Mucosa of descending colon (tissue), 3 donors: Measurements from ENCODE around the gene GGT5. TPM values are rescaled to one million over a fixed set of nuclear protein-coding genes. Genes with fewer than 3 reads are reported as not detected.
"Not testable (repeated sequence)": the region's sequence is repeated elsewhere in the genome, so short reads cannot be mapped to it uniquely, and the experiment has no call there.

ENCODE experiments used
- ATAC-seq: fragments of 200-7000 bp; cut with Tn5 transposase; one replicate; pipeline ENCODE4 v1.9.1; 2020; ENCODE audit warnings: mild to moderate bottlenecking, moderate library complexity
- DNase-seq, 3 donors: peaks; one replicate each; pipeline ENCODE4 v3.0.0-alpha.2; 2020
- H3K36me3 ChIP-seq: fragments of 200-600 bp; one replicate; pipeline ENCODE4 v1.8.0; 2021; ENCODE audit warnings: low read depth, mild to moderate bottlenecking
- H3K4me1 ChIP-seq: fragments of 200-600 bp; one replicate; pipeline ENCODE4 v1.8.0; 2021; ENCODE audit warnings: low read depth, mild to moderate bottlenecking
- H3K4me3 ChIP-seq: fragments of 200-600 bp; one replicate; pipeline ENCODE4 v1.8.0; 2021; ENCODE audit warnings: mild to moderate bottlenecking
- H3K9me3 ChIP-seq: fragments of 200-600 bp; one replicate; pipeline ENCODE4 v1.8.0; 2021; ENCODE audit warnings: mild to moderate bottlenecking
- intact Hi-C, 2 donors: fragments of 100-400 bp; cut with DNase I in 1 of 2; cut with micrococcal nuclease in 1 of 2; formaldehyde crosslinking; loops; one replicate each; pipeline versions ENCODE4 v1.11.0 to v1.11.1; 2022; cut with DNase I, micrococcal nuclease
- total RNA-seq, 3 donors: library from RNA; stranded (reverse); fragmentation: NEBNext Ultra II Directional in 2 of 3; extraction: Animal tissue kit (Norgen Biotek cat#: 25700) in 2 of 3; gene quantifications; one replicate each; pipeline versions ENCODE4 v1.2.1 to v1.2.4, GENCODE V29; 2021 to 2023
- TF ChIP-seq, protein P1 (sequence below): fragments of 200-600 bp; IDR thresholded peaks from one replicate; pipeline ENCODE4 v1.8.0; 2022; ENCODE audit warnings: antibody characterized with exemption, mild to moderate bottlenecking
- donor health status: DM: no; HTN: no; CAD: no; lungs with moderate emphysema.
- donor health status: DM: no; HTN: no; CAD: no.
- donor health status: DM: no; HTN: yes; CAD: no.

The GGT5 gene
- total RNA-seq, 3 donors from 2014 or later: 2.3 to 14.7 (median 6.6) TPM

DNA sequence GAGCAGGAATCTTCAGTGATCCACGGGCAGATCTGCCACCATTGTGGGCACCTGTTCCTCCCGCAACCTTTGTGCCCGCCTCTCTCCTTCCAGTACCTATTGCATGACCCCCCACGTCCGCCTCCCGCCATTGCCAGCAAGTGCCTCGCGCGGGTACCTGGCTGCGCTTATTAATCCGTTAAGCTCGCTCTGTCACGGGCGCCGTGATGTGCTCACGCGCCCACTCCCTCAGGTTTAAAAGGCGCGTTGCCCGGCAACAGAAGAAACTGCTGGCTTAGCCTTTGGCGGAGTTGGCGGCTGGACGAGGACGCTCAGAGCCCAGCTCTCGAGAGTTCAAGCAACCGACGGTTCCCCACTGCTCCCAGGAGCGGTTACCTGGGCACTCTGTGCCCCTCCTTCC, 6.4 kb upstream of the GGT5 start:
- intact Hi-C loops, H3K9me3 ChIP-seq, H3K4me1 ChIP-seq, H3K36me3 ChIP-seq, H3K4me3 ChIP-seq, DNase-seq, ATAC-seq: not testable (repeated sequence)

DNA sequence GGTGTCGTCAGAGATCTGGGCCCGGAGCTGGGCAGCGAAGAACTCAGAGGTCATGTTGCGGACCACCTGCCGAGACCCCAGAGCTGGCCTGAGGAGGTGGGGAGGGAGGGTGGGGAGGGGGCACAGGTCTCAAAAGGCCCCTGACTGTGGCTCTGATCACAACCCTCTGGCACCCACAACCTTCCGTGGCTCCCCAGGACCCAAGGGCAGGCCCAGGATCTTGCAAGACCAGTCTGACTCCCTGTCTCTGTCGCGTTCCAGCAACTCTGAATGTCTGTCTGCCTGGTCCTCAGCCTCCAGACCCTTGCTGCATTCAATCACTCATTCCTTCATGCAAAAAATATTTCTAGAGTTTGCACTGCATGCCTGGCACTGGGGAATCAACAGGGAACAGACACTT, 4.5 kb upstream of the GGT5 start:
- H3K9me3 ChIP-seq, ATAC-seq, H3K4me3 ChIP-seq, intact Hi-C loops, H3K4me1 ChIP-seq, H3K36me3 ChIP-seq, DNase-seq: not testable (repeated sequence)

DNA sequence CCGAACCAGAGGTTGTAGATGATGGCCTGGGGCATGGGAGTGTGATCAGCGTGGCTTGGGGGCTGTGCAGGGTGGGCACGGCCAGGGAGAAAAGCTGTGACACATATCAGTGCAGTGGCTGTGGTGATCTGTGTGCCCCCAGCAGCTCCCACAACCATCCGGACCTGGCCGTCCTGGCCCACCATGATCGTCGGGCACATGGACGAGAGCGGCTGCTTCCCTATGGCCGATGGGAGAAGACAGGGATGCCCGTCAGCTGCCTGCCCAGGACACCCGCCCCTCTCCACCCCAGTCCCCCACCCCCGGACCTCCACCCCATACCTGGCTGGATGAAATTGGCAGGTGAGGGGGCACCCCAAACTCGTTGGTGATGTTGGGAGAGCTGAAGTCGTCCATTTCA, 3.7 kb upstream of the GGT5 start:
- ATAC-seq, DNase-seq, H3K36me3 ChIP-seq, intact Hi-C loops, H3K4me1 ChIP-seq, H3K9me3 ChIP-seq, H3K4me3 ChIP-seq: not testable (repeated sequence)

DNA sequence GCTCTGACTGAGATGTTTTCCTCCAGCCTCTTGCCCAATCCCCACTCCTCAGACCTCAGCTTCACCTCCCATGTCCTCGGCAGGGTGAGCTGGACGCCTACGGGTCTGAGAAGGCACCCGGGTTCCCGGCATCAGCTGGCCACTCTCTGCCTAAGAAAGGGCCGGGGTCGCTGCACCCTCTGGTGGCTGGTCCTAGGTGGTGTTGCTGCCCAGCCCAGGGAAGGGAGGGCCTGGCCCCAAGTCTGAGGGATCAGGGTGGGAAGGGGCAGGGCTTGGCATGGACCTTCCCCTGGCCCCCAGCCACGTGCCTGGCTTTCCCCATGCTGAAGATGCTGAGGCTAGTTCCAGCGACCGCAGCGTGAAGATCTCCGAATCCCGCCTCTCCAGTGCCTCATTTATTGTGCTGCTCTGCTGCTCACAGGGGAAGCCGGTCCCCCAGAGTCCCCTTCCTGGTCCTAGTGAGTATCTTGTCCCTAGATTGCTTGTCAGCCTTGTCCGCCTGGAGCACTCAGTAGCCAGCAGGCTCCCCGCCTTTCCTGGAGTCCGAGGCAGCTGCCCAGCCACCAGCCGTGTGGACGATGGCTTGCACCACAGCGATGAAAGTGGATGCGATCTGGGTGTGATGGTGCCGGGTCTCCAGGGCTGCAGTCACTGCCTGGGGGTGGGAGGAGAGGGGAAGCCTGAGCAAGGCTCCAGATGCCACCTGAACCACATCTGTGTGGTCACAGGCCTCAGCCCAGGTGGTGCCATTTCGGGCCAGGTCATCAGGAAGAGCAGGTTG, 2.9 kb upstream of the GGT5 start:
- H3K4me3 ChIP-seq: no peak overlapping the region
- H3K4me1 ChIP-seq: peaks cover 4% of the 10 kb centered on the region
- ATAC-seq: peak; percentile 91
- H3K9me3 ChIP-seq: no peaks in the 10 kb centered on the region
- no peaks in the 10 kb centered on the region for H3K36me3 ChIP-seq
- intact Hi-C loops: no loop called here
- TF ChIP-seq, protein P1, sequence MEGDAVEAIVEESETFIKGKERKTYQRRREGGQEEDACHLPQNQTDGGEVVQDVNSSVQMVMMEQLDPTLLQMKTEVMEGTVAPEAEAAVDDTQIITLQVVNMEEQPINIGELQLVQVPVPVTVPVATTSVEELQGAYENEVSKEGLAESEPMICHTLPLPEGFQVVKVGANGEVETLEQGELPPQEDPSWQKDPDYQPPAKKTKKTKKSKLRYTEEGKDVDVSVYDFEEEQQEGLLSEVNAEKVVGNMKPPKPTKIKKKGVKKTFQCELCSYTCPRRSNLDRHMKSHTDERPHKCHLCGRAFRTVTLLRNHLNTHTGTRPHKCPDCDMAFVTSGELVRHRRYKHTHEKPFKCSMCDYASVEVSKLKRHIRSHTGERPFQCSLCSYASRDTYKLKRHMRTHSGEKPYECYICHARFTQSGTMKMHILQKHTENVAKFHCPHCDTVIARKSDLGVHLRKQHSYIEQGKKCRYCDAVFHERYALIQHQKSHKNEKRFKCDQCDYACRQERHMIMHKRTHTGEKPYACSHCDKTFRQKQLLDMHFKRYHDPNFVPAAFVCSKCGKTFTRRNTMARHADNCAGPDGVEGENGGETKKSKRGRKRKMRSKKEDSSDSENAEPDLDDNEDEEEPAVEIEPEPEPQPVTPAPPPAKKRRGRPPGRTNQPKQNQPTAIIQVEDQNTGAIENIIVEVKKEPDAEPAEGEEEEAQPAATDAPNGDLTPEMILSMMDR: peak; percentile 52
- DNase-seq: peak; percentile 77 to 86 (median 85)

DNA sequence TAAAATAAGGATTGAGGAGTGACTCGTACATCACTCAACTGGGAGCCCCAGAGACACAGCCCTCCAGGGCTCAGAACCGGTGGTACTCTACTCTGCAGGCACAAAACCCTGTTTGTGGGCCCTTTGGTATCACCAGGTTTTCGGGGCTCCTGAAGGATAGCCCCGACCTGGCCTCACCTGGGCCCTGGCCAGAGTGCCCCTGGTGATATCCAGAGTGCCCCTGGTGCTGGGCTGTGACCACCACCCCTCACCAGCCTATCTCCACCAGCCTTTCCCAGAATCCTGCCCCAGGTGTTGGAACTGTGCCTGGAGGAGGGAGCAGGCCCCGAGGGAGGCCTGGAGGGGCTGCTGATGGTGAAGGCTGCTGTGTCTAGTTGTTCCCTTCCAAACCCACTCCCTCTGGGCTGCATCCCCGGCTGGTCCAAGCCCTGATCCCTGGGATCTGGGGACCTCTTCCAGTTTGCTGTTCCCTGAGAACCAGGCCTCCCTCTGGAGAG, 2.2 kb upstream of the GGT5 start:
- Histone ChIP-seq H3K4me1 (peaks cover 4% of the 10 kb centered on the region), H3K36me3 (no peaks in the 10 kb centered on the region), H3K9me3 (no peaks in the 10 kb centered on the region), H3K4me3 (no peak overlapping the region)
- no peak for DNase-seq
- ATAC-seq: no peak
- intact Hi-C loops: no loop called here
- TF ChIP-seq, protein P1: no peak

DNA sequence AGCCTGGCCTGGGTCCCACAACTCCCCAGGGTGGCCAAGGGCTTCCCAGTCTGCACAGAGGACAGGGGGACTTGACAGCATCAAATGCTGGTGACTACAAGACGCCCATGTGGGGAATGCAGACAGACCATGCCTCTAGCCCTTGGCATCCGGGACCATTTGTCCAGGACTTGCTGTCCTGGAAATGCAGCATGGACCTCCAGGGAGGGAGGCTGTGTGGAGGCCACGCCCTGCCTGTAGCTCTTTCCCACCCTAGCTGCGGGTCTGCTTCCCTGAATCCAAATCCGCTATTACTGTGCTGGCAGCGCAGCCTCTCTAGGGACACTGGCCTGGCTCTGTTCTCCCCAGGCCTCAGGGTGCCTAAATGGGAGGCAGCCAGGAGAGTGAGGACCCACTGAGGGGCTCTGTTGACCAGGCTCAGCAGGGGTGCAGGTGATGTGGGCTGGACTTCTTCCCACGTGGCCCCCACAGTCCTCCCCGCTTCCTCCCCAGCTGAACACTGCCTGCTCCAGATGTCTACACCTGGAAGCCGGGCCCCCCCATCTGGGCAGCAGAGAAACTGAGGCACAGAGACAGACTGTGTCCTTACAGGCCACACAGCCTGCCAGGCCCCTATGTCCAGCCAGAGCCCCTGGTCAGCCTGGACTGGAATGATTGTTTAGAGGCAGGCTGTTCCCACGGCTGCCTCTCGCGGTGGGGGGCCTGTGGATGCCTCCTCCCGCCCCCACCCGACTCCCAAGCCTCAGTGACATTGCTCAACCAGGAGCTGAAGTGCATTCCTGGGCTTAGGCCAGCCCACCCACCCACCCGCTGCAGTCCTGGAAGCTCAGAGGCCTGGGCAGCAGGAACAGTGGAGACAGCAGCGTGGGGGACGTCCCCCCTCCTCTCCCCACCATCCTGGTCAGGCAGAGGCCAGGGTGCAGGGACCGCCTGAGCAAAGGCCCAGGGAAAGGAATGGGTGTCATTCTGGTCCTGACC, 991 bp upstream of the GGT5 start:
- H3K4me1 ChIP-seq, H3K4me3 ChIP-seq, intact Hi-C loops, H3K36me3 ChIP-seq, H3K9me3 ChIP-seq: not testable (repeated sequence)
- ATAC-seq: peak; percentile 48
- DNase-seq: peak; percentile 21 to 76 (median 47)

DNA sequence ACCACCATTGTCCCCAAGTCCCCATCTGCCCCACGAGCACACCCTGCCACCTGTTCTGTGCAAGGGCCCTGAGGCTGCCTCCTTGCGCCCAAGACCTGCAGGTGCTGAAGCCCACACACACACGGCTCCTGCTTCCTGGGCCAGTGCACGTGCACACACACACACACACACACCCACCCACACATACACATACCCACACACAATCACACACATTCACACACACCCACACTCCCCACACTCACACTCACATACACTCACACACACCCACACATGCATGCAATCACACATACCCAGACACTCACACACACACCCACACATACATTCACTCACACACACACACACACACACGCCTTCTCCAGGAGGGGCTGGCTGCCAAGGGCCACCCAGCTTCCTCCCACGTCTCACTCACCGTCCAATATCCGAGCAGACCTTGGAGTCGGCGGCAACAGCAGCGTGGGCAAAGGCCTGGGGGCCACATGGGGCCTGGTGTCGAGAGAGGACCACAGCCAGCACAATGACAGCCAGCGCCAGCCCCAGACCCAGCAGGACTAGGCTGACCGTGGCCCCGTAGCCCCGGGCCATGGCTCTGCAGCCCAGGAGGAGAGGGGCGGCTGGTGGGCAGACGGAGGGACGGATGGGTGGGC, 616 bp downstream of the GGT5 start:
- intact Hi-C loops: no loop called here
- ATAC-seq: peak; percentile 27
- no peaks in the 10 kb centered on the region for H3K36me3 ChIP-seq
- H3K4me1 ChIP-seq: peaks cover 4% of the 10 kb centered on the region
- TF ChIP-seq, protein P1: no peak
- no peaks in the 10 kb centered on the region for H3K9me3 ChIP-seq
- no peak overlapping the region for H3K4me3 ChIP-seq
- no peak for DNase-seq

DNA sequence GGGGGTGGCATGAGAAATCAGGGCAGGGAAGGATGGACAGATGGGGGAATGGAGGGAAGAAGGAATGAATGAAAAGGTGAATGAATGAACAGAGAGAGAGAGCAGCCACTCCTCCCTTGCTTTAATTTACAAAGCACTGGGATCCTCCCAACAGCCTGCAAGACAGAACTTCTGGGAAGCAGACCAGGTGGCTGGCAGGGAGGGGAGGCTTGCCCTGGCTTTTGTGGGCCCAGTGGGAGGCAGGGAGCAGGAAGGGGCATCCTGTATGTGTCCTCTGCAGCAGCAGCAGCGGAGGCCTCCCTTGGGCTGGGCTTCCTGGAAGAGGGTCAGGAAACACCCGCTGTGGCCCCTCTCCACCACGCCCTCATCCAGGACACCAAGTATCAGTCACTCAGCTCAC, 1.5 kb downstream of the GGT5 start:
- intact Hi-C loops, H3K4me3 ChIP-seq, H3K36me3 ChIP-seq, ATAC-seq, H3K4me1 ChIP-seq, H3K9me3 ChIP-seq, DNase-seq: not testable (repeated sequence)

DNA sequence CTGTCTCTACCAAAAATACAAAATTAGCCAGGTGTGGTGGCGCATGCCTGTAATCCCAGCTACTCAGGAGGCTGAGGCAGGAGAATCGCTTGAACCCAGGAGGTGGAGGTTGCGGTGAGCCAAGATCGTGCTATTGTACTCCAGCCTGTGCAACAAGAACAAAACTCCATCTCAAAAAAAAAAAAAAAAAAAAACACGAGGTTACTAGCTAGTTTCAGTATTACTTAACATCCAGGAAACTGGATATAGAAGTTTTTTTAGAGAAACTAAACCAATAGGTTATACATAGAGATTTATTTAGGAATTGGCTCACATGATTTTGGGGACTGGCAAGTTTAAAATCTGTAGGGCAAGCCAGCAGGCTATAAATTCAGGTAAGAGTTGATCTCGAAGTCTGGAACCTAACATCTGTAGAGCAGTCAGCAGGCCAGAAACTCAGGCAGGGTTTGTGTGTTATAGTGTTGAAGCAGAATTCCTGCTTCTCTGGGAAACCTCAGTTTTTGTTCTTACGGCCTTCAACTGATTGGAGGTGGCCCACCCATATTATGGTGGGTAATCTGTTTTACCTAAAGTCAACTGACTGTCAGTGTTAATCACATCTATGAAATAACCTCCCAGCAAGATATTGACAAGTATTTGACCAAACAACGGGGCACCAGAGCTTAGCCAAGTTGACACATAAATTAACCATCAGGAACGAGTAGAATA, 3.7 kb downstream of the GGT5 start:
- H3K4me1 ChIP-seq, H3K9me3 ChIP-seq, intact Hi-C loops: not testable (repeated sequence)

More for the DNA sequence above, 3.7 kb downstream of the GGT5 start:
- ATAC-seq, H3K36me3 ChIP-seq, DNase-seq, H3K4me3 ChIP-seq: not testable (repeated sequence)
